Gastroesophageal sphincter (tissue), 4 donors: ENCODE results near the gene NRAP. TPM values are rescaled to one million over a fixed set of nuclear protein-coding genes. Genes with fewer than 3 reads are reported as not detected.

Source experiments
- ATAC-seq: fragments of 150-250 bp; one replicate; pipeline ENCODE4 v1.9.1; 2016; ENCODE audit warnings: mild to moderate bottlenecking, moderate library complexity
- H3K27ac ChIP-seq, 4 donors: fragments of 200-600 bp; sonication (generic) in 3 of 4; 1 replicate in 3 of 4; 2 replicates in 1 of 4; pipeline ENCODE4 v1.5.1; 2016 to 2019
- H3K27me3 ChIP-seq: fragments of 200-600 bp; sonication (generic); one replicate; pipeline ENCODE4 v1.5.1; 2019
- H3K36me3 ChIP-seq, 2 donors: fragments of 200-600 bp; sonication (generic); one replicate each; pipeline ENCODE4 v1.5.1; 2019; ENCODE audit warnings: control low read depth in 1 of 2
- H3K4me1 ChIP-seq, 3 donors: fragments of 200-600 bp; sonication (generic); 1 replicate in 2 of 3; 2 replicates in 1 of 3; pipeline ENCODE4 v1.5.1; 2016 to 2019; ENCODE audit warnings: control low read depth in 2 of 3
- H3K4me3 ChIP-seq, 2 donors: fragments of 200-600 bp; sonication (generic); one replicate each; pipeline ENCODE4 v1.5.1; 2019; ENCODE audit warnings: mild to moderate bottlenecking in 1 of 2, moderate library complexity in 1 of 2
- H3K9me3 ChIP-seq, 3 donors: fragments of 200-600 bp; sonication (generic); one replicate each; pipeline ENCODE4 v1.5.1; 2017 to 2019; ENCODE audit warnings: control low read depth in 2 of 3
- EP300 ChIP-seq: sonication (generic); formaldehyde crosslinking; IDR thresholded peaks from one replicate; pipeline ENCODE4 v1.6.1; 2017; ENCODE audit warnings: antibody characterized with exemption, mild to moderate bottlenecking
- POLR2A ChIP-seq, 2 donors: fragments of 450-650 bp; IDR thresholded peaks; one replicate each; pipeline ENCODE4 v1.6.1; 2017; ENCODE audit warnings: antibody characterized with exemption in 2 of 2, mild to moderate bottlenecking in 2 of 2, moderate library complexity in 1 of 2
- POLR2AphosphoS5 ChIP-seq: sonication (generic); formaldehyde crosslinking; IDR thresholded peaks from one replicate; pipeline ENCODE4 v1.6.1; 2017; ENCODE audit warnings: antibody characterized with exemption
- WGBS, 2 donors: methylation state at CpG; one replicate each; pipeline ENCODE4 v1.1.5; 2018; ENCODE audit warnings: low coverage in 1 of 2; 5-methylcytosine and 5-hydroxymethylcytosine counted together
- total RNA-seq, 4 donors: library from RNA; depleted of rRNA; stranded (reverse); fragments of >200 nt; gene quantifications; one replicate each; pipeline ENCODE4 v1.1.0, GENCODE V29; 2016
- TF ChIP-seq, protein P1 (sequence below), 4 experiments: fragments of 200-600 bp in 2 of 4; fragments of 450-650 bp in 2 of 4; sonication (generic) in 1 of 4; IDR thresholded peaks; one replicate each; pipeline ENCODE4 v1.5.1; 2017 to 2019; ENCODE audit warnings: antibody characterized with exemption in 4 of 4, mild to moderate bottlenecking in 2 of 4, moderate library complexity in 2 of 4

Gene NRAP
- total RNA-seq, 4 donors from 2014 or later, result under 0.01 TPM; not detected in 3

DNA sequence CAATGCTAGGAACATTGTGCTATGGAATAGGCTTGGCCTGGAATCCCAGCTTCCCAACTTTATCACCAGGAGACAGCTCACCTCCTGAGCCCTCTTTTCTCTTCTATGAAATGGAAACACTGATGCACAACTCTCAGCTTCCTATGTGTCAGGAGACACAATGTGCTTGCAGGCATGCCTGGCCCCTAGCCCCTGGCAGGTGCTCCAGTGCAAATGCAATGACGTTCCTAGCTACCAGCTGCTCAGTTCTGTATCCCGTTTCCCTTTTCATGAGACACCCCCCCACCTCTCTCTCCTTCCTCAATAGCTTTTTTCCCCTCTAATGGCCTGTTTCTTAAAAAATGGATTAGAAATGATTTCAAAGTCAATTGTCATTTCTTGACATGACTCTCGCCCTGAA is 80.3 kb downstream of the NRAP start:
- no peaks in the 10 kb centered on the region for H3K9me3 ChIP-seq
- no peaks in the 10 kb centered on the region for H3K4me1 ChIP-seq
- 16 to 48% methylated on average over 3 of the region's 3 CpGs for WGBS, 2 donors
- ATAC-seq, result no peak
- no peaks in the 10 kb centered on the region for H3K36me3 ChIP-seq
- TF ChIP-seq EP300 (no peak), POLR2A (IDR thresholded peaks at IDR 0.05) (no peak), POLR2AphosphoS5 (no peak)
- TF ChIP-seq, protein P1, sequence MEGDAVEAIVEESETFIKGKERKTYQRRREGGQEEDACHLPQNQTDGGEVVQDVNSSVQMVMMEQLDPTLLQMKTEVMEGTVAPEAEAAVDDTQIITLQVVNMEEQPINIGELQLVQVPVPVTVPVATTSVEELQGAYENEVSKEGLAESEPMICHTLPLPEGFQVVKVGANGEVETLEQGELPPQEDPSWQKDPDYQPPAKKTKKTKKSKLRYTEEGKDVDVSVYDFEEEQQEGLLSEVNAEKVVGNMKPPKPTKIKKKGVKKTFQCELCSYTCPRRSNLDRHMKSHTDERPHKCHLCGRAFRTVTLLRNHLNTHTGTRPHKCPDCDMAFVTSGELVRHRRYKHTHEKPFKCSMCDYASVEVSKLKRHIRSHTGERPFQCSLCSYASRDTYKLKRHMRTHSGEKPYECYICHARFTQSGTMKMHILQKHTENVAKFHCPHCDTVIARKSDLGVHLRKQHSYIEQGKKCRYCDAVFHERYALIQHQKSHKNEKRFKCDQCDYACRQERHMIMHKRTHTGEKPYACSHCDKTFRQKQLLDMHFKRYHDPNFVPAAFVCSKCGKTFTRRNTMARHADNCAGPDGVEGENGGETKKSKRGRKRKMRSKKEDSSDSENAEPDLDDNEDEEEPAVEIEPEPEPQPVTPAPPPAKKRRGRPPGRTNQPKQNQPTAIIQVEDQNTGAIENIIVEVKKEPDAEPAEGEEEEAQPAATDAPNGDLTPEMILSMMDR (IDR thresholded peaks at IDR 0.05), result no peak
- H3K27ac ChIP-seq, result no peak overlapping the region
- no peak overlapping the region for H3K4me3 ChIP-seq
- peaks cover 8% of the 10 kb centered on the region for H3K27me3 ChIP-seq

GRCh38 chr10:113581092-113581491 is 82.7 kb downstream of the NRAP start:
- no peak for ATAC-seq
- Histone ChIP-seq H3K27me3 (peaks cover 8% of the 10 kb centered on the region), H3K27ac (no peak overlapping the region), H3K4me1 (no peaks in the 10 kb centered on the region), H3K9me3 (no peaks in the 10 kb centered on the region), H3K4me3 (no peak overlapping the region), H3K36me3 (no peaks in the 10 kb centered on the region)
- TF ChIP-seq, protein P1 (IDR thresholded peaks at IDR 0.05), result no peak
- TF ChIP-seq EP300 (no peak), POLR2AphosphoS5 (no peak), POLR2A (IDR thresholded peaks at IDR 0.05) (no peak)
- WGBS, 2 donors, result 80 to 86% methylated on average over 1 of the region's 1 CpG

GRCh38 chr10:113578773-113579172 is 85.1 kb downstream of the NRAP start:
- no peak for TF ChIP-seq EP300
- no peak for TF ChIP-seq POLR2A (IDR thresholded peaks at IDR 0.05)
- TF ChIP-seq, protein P1 (IDR thresholded peaks at IDR 0.05), result no peak
- no peak for TF ChIP-seq POLR2AphosphoS5
- Histone ChIP-seq H3K27me3 (peaks cover 8% of the 10 kb centered on the region), H3K9me3 (no peaks in the 10 kb centered on the region), H3K4me3 (no peak overlapping the region), H3K36me3 (no peaks in the 10 kb centered on the region), H3K4me1 (no peaks in the 10 kb centered on the region), H3K27ac (no peak overlapping the region)
- 60% methylated on average over 1 of the region's 1 CpG; no CpG with 5 or more reads in 1 of the 2 donors for WGBS, 2 donors
- ATAC-seq, result no peak

DNA sequence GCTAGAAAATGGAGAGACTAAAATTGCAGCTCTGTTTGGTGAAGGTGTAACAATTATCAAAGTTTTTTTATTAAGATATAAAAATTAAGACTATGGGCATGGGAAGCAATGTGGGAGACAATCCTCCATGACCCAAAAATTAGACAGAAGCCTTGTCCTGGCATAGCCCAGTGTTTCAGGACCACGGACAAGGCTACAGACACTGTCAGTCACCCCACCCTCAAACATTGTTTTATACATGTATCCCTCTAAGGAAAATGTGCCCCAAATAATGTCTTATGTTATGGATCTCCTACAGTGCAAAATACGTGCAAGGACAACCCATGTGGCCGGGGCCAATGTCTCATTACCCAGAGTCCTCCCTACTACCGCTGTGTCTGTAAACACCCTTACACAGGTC is 87.0 kb downstream of the NRAP start:
- H3K27ac ChIP-seq, result no peak overlapping the region
- no peak overlapping the region for H3K4me3 ChIP-seq
- no peaks in the 10 kb centered on the region for H3K36me3 ChIP-seq
- ATAC-seq, result no peak
- H3K27me3 ChIP-seq, result peaks cover 4% of the 10 kb centered on the region
- WGBS, 2 donors, result 44 to 60% methylated on average over 3 to 4 of the region's 4 CpGs
- H3K9me3 ChIP-seq, result no peaks in the 10 kb centered on the region
- TF ChIP-seq, protein P1 (IDR thresholded peaks at IDR 0.05), result no peak
- TF ChIP-seq POLR2AphosphoS5, result no peak
- TF ChIP-seq POLR2A (IDR thresholded peaks at IDR 0.05), result no peak
- no peak for TF ChIP-seq EP300
- no peaks in the 10 kb centered on the region for H3K4me1 ChIP-seq

DNA sequence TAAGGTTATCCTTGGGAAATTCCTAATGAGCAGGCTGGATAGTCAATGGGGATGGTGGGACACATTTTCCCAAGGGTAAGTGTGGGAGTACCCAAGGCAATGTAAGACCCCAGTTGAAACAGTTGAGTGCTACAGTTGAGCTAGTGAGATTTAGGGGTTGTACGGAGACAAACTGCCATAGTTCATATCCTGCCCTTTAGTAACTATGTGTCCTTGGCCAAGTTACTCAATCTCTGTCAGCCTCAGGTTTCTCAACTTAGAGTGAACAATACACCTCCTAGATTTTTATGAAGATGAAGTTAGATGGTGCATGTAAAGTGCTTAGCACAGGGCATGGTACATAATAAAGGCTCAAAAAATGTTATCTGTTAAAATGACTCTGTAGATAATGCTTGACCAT is 90.5 kb downstream of the NRAP start:
- 82 to 83% methylated on average over 1 of the region's 1 CpG for WGBS, 2 donors
- TF ChIP-seq, protein P1 (IDR thresholded peaks at IDR 0.05), result no peak
- TF ChIP-seq POLR2A (IDR thresholded peaks at IDR 0.05), result no peak
- TF ChIP-seq POLR2AphosphoS5, result no peak
- no peak for TF ChIP-seq EP300
- Histone ChIP-seq H3K9me3 (peaks cover 0 to 7% (median 0%) of the 10 kb centered on the region in 3 donors), H3K27me3 (no peaks in the 10 kb centered on the region), H3K36me3 (no peaks in the 10 kb centered on the region), H3K4me3 (no peak overlapping the region), H3K27ac (no peak overlapping the region), H3K4me1 (no peaks in the 10 kb centered on the region)
- ATAC-seq, result no peak
